CD14-positive monocyte (primary cell): ENCODE data around the gene STX2. TPM values are rescaled to one million over a fixed set of nuclear protein-coding genes. Genes with fewer than 3 reads are reported as not detected.
"Not testable (repeated sequence)": the region's sequence is repeated elsewhere in the genome, so short reads cannot be mapped to it uniquely, and the experiment has no call there.

ENCODE experiments used
- DNase-seq, 3 donors: peaks; one replicate each; pipeline ENCODE4 v3.0.0-alpha.2; 2011 to 2022
- H2AFZ ChIP-seq: 2 replicates; pipeline ENCODE4 v1.6.0; 2012; ENCODE audit warnings: mild to moderate bottlenecking, low read depth, low read length, inconsistent platforms; ENCODE audit not compliant: insufficient read depth, poor library complexity, severe bottlenecking
- H3K27ac ChIP-seq, 2 donors: 1 replicate in 1 of 2; 2 replicates in 1 of 2; pipeline ENCODE4 v1.5.1; 2012 to 2013; ENCODE audit warnings: low read length in 2 of 2, control low read depth in 1 of 2, inconsistent platforms in 1 of 2, low read depth in 1 of 2, mild to moderate bottlenecking in 1 of 2
- H3K27me3 ChIP-seq, 2 donors: one replicate each; pipeline versions ENCODE4 v1.6.0 to v1.6.1; 2011 to 2013; ENCODE audit warnings: low read length in 2 of 2; ENCODE audit not compliant: control insufficient read depth in 2 of 2, insufficient read depth in 2 of 2
- H3K36me3 ChIP-seq, 2 donors: replicated peaks in 1 of 2; 1 replicate in 1 of 2; 2 replicates in 1 of 2; pipeline versions ENCODE4 v1.5.1 to v1.6.1; 2012 to 2013; ENCODE audit warnings: low read length in 2 of 2, control low read depth in 1 of 2, inconsistent platforms in 1 of 2, mild to moderate bottlenecking in 1 of 2; ENCODE audit not compliant: insufficient read depth in 2 of 2, control insufficient read depth in 1 of 2
- H3K4me1 ChIP-seq, 2 donors: 1 replicate in 1 of 2; 2 replicates in 1 of 2; pipeline versions ENCODE4 v1.5.1 to v1.6.1; 2012 to 2013; ENCODE audit warnings: low read length in 2 of 2, control low read depth in 1 of 2, inconsistent platforms in 1 of 2, mild to moderate bottlenecking in 1 of 2, moderate library complexity in 1 of 2; ENCODE audit not compliant: insufficient read depth in 2 of 2, control insufficient read depth in 1 of 2
- H3K4me2 ChIP-seq: replicated peaks from 2 replicates; pipeline ENCODE3; 2012; ENCODE audit warnings: low read length, moderate library complexity, mild to moderate bottlenecking; ENCODE audit not compliant: poor library complexity, severe bottlenecking; ENCODE audit errors: extremely low read depth
- H3K4me3 ChIP-seq, 3 experiments: fragments of 200-600 bp in 1 of 3; sonication (generic) in 1 of 3; replicated peaks in 1 of 3; 1 replicate in 2 of 3; 2 replicates in 1 of 3; pipeline ENCODE4 v1.5.1; 2011 to 2013; ENCODE audit warnings: low read length in 3 of 3, mild to moderate bottlenecking in 3 of 3, control low read depth in 2 of 3, low read depth in 2 of 3, inconsistent platforms in 1 of 3, moderate library complexity in 1 of 3
- H3K79me2 ChIP-seq: 2 replicates; pipeline ENCODE4 v1.6.0; 2012; ENCODE audit warnings: mild to moderate bottlenecking, control low read depth, inconsistent platforms, low read length, moderate library complexity; ENCODE audit not compliant: insufficient read depth
- H3K9ac ChIP-seq: 2 replicates; pipeline ENCODE4 v1.6.0; 2017; ENCODE audit warnings: low read length, mild to moderate bottlenecking; ENCODE audit not compliant: insufficient read depth, poor library complexity, severe bottlenecking
- H3K9me3 ChIP-seq, 2 donors: replicated peaks in 1 of 2; 1 replicate in 1 of 2; 2 replicates in 1 of 2; pipeline versions ENCODE4 v1.5.1 to v1.6.1; 2012 to 2013; ENCODE audit warnings: low read length in 2 of 2, control low read depth in 1 of 2; ENCODE audit not compliant: control insufficient read depth in 1 of 2, insufficient read depth in 1 of 2
- H4K20me1 ChIP-seq: 2 replicates; pipeline ENCODE4 v1.6.0; 2012; ENCODE audit warnings: mild to moderate bottlenecking, low read length, control low read depth, moderate library complexity; ENCODE audit not compliant: insufficient read depth
- H3K27ac Mint-ChIP-seq, 7 donors: one replicate each; pipeline ENCODE4 v1.8.0; 2020; ENCODE audit warnings: mild to moderate bottlenecking in 7 of 7, mixed read lengths in 7 of 7, moderate library complexity in 6 of 7, inconsistent platforms in 2 of 7
- H3K27me3 Mint-ChIP-seq, 3 donors: one replicate each; pipeline ENCODE4 v1.8.0; 2021 to 2022; ENCODE audit warnings: low read depth in 3 of 3, mild to moderate bottlenecking in 3 of 3, mixed read lengths in 3 of 3, moderate library complexity in 3 of 3, inconsistent platforms in 1 of 3
- H3K36me3 Mint-ChIP-seq, 2 donors: one replicate each; pipeline ENCODE4 v1.8.0; 2020; ENCODE audit warnings: mixed read lengths in 2 of 2, inconsistent platforms in 1 of 2, mild to moderate bottlenecking in 1 of 2
- H3K4me1 Mint-ChIP-seq: one replicate; pipeline ENCODE4 v1.8.0; 2020; ENCODE audit warnings: mild to moderate bottlenecking, mixed read lengths
- H3K4me3 Mint-ChIP-seq, 2 donors: one replicate each; pipeline ENCODE4 v1.8.0; 2020; ENCODE audit warnings: mild to moderate bottlenecking in 2 of 2, mixed read lengths in 2 of 2, moderate library complexity in 1 of 2
- H3K9me3 Mint-ChIP-seq, 7 donors: one replicate each; pipeline ENCODE4 v1.8.0; 2020 to 2022; ENCODE audit warnings: mixed read lengths in 7 of 7, mild to moderate bottlenecking in 6 of 7, moderate library complexity in 6 of 7, inconsistent platforms in 2 of 7
- CTCF ChIP-seq: fragments of 200-600 bp; IDR thresholded peaks from one replicate; pipeline ENCODE4 v1.8.0; 2022; ENCODE audit warnings: antibody characterized with exemption, mild to moderate bottlenecking
- WGBS: methylation state at CpG from one replicate; pipeline ENCODE4 v1.1.5; 2013; ENCODE audit warnings: missing lambda C conversion rate; ENCODE audit not compliant: insufficient coverage; 5-methylcytosine and 5-hydroxymethylcytosine counted together
- intact Hi-C, 2 donors: fragments of 100-400 bp; cut with micrococcal nuclease; formaldehyde crosslinking; loops; one replicate each; pipeline versions ENCODE4 v1.15.0 to v1.15.1; 2023
- polyA plus RNA-seq, 3 donors: library from polyadenylated mRNA; depleted of rRNA in 1 of 3; unstranded in 2 of 3; stranded (reverse) in 1 of 3; fragments of 300-500 nt in 2 of 3; fragments of >200 nt in 1 of 3; fragmentation: Illumina TruSeq in 2 of 3; gene quantifications; 1 replicate in 2 of 3; 2 replicates in 1 of 3; pipeline ENCODE4 v1.2.3, GENCODE V29; 2012 to 2021

The STX2 gene
- polyA plus RNA-seq, 3 donors = 4.8 to 32.9 (median 7.6) TPM

DNA sequence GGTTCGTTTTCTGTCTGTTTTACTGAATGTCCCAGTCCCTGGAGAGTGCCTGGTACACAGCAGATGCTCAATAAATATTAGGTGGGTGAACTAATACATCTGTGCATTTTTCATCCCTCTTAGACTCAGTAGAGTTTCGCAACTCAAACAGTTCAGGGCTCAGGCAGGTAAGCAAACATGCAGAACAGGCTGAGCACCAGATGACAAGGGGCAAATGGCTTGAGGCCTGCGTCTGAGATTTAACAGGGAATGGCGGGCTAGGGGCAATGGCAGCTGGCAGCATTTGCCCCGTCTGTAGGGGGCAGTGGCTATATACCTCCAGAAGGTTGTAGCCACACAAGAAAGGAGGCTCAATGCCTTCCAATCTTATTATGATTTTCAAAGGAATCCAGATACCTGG, 24.2 kb upstream of the STX2 start:
- Histone ChIP-seq H3K79me2 (no peaks in the 10 kb centered on the region), H3K4me1 (no peaks in the 10 kb centered on the region), H3K27me3 (no peaks in the 10 kb centered on the region), H2AFZ (no peak overlapping the region), H3K4me2 (no peak overlapping the region), H4K20me1 (no peaks in the 10 kb centered on the region), H3K4me3 (no peak overlapping the region), H3K36me3 (no peaks in the 10 kb centered on the region), H3K27ac (no peak overlapping the region), H3K9me3 (peaks cover 0 to 7% of the 10 kb centered on the region in 2 donors), H3K9ac (no peak overlapping the region)
- 100% methylated on average over 3 of the region's 5 CpGs for WGBS
- no peak for DNase-seq
- Mint-ChIP-seq H3K9me3 (peaks cover 0 to 12% (median 6%) of the 10 kb centered on the region in 7 donors), H3K36me3 (no peaks in the 10 kb centered on the region), H3K4me1 (no peaks in the 10 kb centered on the region), H3K27me3 (peaks cover 0 to 4% (median 1%) of the 10 kb centered on the region in 3 donors), H3K27ac (no peak overlapping the region), H3K4me3 (no peak overlapping the region)
- intact Hi-C loops = no loop called here
- TF ChIP-seq CTCF = no peak

DNA sequence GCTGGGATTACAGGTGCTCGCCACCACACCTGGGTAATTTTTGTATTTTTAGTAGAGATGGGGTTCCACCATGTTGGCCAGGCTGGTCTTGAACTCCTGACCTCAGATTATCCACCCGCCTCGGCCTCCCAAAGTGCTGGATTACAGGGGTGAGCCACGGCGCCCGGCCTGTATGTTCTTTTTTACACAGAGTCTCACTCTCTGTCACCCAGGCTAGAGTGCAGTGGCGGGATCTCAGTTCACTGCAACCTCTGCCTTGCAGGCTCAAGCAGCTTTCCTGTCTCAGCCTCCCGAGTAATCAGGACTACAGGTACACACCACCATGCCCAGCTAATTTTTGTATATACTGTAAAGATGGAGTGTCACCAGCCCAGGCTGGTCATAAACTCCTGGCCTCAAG, 23.7 kb upstream of the STX2 start:
- DNase-seq, H3K4me2 ChIP-seq, H3K36me3 ChIP-seq, H3K27me3 Mint-ChIP-seq, H3K4me1 ChIP-seq, H3K9ac ChIP-seq, H3K27ac ChIP-seq, intact Hi-C loops, H3K27ac Mint-ChIP-seq, H3K4me3 Mint-ChIP-seq, H3K27me3 ChIP-seq, H3K79me2 ChIP-seq, H2AFZ ChIP-seq, H4K20me1 ChIP-seq, H3K4me1 Mint-ChIP-seq, H3K4me3 ChIP-seq, H3K36me3 Mint-ChIP-seq: not testable (repeated sequence)
- peaks cover 3 to 12% of the 10 kb centered on the region in 2 donors for H3K9me3 ChIP-seq
- H3K9me3 Mint-ChIP-seq = peaks cover 2 to 16% (median 11%) of the 10 kb centered on the region in 7 donors
- 93% methylated on average over 6 of the region's 8 CpGs for WGBS
